AG10803 (cell line): ENCODE data around the gene ZNF844.
"Not testable (repeated sequence)": the region's sequence is repeated elsewhere in the genome, so short reads cannot be mapped to it uniquely, and the experiment has no call there.

Experiments used
- DNase-seq: peaks from one replicate; pipeline ENCODE4 v3.0.0; 2010; ENCODE audit warnings: low read depth
- H3K4me3 ChIP-seq: 2 replicates; pipeline ENCODE4 v1.5.1; 2011; ENCODE audit warnings: mild to moderate bottlenecking, low read length, control low read depth
- TF ChIP-seq, protein P1 (sequence below): conservative IDR thresholded peaks from 2 replicates; pipeline ENCODE4 v1.5.1; 2011; ENCODE audit warnings: mild to moderate bottlenecking, low read length, control low read depth, inconsistent platforms

The ZNF844 gene

DNA sequence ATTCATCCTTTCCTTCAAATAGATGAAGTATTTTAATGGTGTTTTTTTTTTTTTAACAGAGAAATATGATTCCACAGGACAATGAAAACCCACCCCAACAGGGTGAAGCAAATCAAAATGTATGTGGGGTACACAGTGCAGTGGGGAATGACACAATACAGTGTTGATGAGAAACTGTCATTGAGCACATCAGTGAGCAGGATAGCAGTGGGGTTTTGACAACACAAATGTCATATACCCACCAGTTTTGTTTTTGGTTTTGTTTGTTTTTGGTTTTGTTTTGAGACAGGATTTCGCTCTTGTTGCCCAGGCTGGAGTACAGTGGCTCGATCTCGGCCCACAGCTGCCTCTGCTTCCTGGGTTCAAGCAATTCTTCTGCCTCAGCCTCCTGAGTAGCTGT, 29.2 kb downstream of the ZNF844 start:
- no peak for DNase-seq
- TF ChIP-seq, protein P1, sequence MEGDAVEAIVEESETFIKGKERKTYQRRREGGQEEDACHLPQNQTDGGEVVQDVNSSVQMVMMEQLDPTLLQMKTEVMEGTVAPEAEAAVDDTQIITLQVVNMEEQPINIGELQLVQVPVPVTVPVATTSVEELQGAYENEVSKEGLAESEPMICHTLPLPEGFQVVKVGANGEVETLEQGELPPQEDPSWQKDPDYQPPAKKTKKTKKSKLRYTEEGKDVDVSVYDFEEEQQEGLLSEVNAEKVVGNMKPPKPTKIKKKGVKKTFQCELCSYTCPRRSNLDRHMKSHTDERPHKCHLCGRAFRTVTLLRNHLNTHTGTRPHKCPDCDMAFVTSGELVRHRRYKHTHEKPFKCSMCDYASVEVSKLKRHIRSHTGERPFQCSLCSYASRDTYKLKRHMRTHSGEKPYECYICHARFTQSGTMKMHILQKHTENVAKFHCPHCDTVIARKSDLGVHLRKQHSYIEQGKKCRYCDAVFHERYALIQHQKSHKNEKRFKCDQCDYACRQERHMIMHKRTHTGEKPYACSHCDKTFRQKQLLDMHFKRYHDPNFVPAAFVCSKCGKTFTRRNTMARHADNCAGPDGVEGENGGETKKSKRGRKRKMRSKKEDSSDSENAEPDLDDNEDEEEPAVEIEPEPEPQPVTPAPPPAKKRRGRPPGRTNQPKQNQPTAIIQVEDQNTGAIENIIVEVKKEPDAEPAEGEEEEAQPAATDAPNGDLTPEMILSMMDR = no peak
- H3K4me3 ChIP-seq = no peak overlapping the region

DNA sequence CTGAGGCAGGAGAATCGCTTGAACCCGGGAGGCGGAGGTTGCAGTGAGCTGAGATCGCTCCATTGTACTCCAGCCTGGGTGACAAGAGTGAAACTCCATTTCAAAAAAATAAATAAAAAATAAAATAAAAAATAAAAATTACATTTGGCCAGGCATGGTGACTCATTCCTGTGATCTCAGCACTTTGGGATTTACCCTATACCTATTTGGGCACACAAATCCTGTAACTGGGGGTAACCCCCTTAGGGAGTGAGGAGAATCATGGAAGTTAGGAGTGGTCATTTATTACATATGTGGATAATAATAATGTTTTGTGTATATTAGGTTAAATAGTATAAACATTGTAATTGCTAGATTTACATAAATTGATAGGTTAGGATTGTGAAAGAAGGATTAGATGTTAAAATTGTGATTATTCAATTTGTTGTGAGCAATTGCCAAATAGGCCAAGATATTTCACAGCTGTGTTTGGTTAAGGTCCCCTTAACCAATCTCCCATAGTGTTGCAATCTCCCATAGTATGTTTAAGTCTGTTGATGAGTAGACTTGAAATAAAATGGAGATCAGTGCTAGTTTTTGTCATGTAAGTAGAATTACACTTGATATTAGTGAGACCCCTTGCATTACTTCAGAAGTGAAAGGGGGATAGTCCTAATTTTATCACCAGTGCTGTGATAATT, 30.7 kb downstream of the ZNF844 start:
- H3K4me3 ChIP-seq = no peak overlapping the region
- TF ChIP-seq, protein P1 = no peak
- peak; percentile 62 for DNase-seq

DNA sequence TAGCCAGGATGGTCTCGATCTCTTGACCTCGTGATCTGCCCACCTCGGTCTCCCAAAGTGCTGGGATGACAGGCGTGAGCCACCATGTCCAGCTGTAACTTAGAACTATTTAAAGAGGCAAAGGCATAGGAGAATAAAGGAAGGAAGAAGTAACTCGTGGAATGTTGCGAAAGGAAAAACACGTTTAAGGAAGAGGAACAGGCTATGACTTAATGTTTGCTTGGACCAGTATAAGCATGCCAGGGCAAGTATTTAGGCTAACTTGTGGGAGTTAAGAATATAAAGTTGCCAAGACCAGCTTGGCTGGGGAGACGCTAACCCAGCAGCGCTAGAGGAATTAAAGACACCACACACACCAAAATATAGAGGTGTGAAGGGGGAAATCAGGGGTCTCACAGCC, 33.5 kb downstream of the ZNF844 start:
- TF ChIP-seq, protein P1 = no peak
- no peak overlapping the region for H3K4me3 ChIP-seq
- no peak for DNase-seq

GRCh38 chr19:12103909-12104308, 39.4 kb downstream of the ZNF844 start:
- not testable (repeated sequence) for DNase-seq, H3K4me3 ChIP-seq

- TF ChIP-seq, protein P1 = no peak
- H3K4me3 ChIP-seq = no peak overlapping the region
- no peak for DNase-seq
These were observed 46.6 kb downstream of the ZNF844 start for GRCh38 chr19:12111176-12111575.

DNA sequence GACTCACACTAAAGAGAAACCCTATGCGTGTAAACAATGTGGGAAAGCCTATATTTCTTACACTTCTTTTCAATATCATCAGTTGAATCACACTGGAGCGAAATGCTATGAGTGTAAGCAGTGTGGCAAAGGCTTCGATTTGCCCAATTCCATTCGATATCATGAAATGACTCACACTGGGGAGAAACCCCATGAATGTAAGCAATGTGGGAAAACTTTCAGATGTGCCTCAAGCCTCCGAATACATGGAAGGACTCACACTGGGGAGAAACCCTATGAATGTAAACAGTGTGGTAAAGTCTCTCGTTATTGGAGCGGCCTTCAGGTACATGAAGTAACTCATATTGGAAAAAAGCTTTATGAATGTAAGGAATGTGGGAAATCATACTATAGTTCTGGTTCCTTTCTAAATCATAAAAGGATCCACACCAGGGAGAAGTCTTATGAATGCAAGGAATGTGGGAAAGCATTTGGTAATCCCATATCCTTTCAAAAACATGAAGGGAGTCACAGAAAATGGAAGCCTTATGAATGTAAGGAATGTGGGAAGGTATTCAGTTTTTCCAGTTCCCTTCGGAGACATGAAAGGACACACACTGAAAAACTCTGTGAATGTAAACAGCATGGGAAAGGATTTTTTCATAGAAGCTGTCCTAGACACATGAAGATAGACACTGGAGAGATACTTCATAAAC, 47.6 kb downstream of the ZNF844 start:
- DNase-seq = peak; percentile 4
- TF ChIP-seq, protein P1 = no peak
- no peak overlapping the region for H3K4me3 ChIP-seq

DNA sequence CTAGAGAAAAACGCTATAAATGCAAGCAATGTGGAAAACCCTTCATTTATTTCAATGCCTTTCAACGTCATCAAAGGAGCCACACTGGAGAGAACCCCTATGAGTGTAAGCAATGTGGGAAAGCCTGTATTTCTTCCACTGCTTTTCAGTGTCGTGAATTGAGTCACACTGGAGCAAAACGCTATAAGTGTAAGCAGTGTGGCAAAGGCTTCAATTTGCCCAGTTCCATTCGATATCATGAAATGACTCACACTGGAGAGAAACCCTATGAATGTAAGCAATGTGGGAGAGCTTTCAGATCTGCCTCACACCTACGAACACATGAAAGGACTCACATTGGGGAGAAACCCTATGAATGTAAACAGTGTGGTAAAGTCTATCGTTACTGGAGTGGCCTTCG, 48.2 kb downstream of the ZNF844 start:
- H3K4me3 ChIP-seq = no peak overlapping the region

More for the DNA sequence above, 48.2 kb downstream of the ZNF844 start:
- TF ChIP-seq, protein P1 = no peak
- no peak for DNase-seq
